Subcutaneous adipose tissue (tissue), 4 donors: ENCODE results near the gene TIMP3. TPM values are rescaled to one million over a fixed set of nuclear protein-coding genes. Genes with fewer than 3 reads are reported as not detected.

Source experiments
- total RNA-seq, 4 donors: library from RNA; depleted of rRNA; stranded (reverse); fragments of >200 nt; gene quantifications; one replicate each; pipeline ENCODE4 v1.1.0, GENCODE V29; 2016
- TF ChIP-seq, protein P1 (sequence below): fragments of 450-650 bp; IDR thresholded peaks from one replicate; pipeline ENCODE4 v1.5.1; 2016; ENCODE audit warnings: low read depth, mild to moderate bottlenecking, control low read depth, antibody characterized with exemption, moderate library complexity

TIMP3 gene
- total RNA-seq, 4 donors from 2014 or later = 273 to 1,550 (median 1,225) TPM

DNA sequence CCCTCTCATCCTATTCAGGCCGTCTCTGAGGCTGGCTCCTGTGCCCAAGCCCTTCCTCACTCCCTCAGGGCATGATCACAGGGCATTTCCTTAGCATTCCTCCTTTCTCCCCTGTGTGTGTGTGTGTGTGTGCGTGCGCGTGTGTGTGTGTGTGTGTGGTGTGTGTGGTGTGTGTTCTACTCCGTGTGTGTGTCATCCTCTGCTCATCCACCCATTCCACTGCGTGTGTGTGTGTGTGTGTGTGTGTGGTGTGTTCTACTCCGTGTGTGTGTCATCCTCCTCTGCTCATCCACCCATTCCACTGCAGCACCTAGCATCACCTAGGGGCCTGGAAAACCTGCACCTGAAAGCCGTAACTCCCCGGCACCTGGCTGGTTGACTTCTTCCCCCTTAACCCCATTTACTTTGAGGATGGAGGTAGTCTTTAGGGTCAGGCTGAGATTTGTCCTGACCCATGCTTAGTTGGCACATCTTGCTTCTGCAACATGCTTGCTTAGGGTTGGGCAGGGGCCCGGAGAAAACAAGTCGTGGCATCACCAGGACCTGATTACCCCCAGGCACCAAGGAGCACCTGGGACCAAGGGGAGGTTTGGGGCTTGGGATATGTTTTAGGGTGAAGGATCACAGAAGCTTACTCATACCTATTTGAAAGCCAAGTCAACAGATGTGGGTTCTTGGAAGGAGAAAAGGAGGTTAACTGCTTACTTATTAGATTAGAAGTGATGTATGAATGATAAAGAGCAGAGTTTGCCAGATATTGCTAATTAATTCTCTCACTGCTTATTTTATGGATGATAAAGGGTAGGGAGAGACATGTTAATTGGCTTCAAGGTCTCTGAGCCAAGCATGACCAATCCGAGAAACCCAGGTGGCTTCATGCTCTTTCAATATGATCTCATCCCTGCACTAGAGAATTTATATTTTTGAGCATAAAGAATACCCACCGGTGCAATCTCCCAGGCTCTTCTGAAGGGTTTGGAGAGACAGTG, 18.9 kb downstream of the TIMP3 start:
- TF ChIP-seq, protein P1, sequence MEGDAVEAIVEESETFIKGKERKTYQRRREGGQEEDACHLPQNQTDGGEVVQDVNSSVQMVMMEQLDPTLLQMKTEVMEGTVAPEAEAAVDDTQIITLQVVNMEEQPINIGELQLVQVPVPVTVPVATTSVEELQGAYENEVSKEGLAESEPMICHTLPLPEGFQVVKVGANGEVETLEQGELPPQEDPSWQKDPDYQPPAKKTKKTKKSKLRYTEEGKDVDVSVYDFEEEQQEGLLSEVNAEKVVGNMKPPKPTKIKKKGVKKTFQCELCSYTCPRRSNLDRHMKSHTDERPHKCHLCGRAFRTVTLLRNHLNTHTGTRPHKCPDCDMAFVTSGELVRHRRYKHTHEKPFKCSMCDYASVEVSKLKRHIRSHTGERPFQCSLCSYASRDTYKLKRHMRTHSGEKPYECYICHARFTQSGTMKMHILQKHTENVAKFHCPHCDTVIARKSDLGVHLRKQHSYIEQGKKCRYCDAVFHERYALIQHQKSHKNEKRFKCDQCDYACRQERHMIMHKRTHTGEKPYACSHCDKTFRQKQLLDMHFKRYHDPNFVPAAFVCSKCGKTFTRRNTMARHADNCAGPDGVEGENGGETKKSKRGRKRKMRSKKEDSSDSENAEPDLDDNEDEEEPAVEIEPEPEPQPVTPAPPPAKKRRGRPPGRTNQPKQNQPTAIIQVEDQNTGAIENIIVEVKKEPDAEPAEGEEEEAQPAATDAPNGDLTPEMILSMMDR = no peak

DNA sequence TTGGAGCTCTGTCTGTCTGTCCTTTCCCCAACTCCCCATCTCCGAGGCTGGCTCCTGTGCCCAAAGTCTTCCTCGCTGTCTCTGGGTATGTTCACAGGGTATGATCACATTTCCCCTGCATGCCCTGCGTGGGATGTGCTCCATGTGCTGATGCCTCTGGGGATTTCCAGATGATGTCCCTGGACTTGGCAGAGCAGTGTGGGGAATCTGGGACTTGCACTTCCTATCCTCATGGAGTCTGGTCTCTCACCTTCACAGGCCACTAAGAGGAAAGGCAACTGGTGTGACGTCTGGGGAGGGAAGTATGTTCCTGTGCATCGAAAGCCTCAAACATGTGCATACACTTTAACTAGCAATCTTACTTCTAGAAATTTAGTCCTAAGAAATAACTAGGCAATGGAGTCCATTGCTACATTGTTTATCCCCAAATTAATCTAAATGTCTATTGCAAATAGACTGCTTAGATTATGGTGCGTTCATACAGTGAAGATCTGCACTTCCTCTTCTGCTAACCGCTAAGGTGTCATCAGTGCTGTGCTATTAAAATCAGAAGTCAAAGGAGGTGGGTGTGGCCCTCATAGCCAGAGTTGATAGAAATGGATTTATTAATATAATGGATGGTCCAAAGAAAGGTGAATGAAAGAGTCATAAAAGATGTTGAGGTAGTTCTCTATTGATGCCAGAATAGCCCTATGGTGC, 20.8 kb downstream of the TIMP3 start:
- TF ChIP-seq, protein P1 = no peak

DNA sequence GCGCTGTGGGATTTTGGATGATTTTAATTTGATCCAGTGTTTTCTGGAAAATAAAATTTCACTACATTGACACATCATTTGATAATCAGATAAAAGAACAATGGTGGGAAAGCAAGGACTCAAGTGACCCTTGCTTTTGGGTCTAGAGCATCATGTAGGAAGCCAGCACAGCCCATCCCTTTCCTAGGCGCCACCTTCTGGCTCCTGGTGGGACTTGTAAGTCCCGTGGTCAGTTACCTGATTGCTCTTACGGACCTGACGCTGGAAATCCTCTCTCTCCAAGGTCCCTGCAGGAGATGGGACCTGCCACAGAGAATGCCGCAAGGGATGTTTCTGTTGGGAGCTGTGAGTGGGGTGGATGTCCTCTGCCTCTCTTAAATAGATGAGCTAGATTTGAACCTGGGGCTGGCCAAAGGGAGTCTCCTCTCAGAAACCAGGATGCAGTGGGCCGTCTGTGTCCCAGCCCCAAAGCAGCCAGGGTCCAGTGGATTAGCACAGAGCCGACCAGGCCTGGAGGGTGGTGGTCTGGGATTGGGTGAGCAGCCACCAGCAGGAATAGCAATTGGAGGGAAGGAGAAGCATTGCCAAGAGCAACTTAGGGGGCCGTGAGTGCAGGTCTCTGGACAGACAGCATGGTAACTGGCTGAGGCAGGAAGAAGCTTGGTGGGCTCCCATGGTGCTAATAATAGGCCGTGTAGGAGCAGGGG, 21.7 kb downstream of the TIMP3 start:
- TF ChIP-seq, protein P1 = no peak

DNA sequence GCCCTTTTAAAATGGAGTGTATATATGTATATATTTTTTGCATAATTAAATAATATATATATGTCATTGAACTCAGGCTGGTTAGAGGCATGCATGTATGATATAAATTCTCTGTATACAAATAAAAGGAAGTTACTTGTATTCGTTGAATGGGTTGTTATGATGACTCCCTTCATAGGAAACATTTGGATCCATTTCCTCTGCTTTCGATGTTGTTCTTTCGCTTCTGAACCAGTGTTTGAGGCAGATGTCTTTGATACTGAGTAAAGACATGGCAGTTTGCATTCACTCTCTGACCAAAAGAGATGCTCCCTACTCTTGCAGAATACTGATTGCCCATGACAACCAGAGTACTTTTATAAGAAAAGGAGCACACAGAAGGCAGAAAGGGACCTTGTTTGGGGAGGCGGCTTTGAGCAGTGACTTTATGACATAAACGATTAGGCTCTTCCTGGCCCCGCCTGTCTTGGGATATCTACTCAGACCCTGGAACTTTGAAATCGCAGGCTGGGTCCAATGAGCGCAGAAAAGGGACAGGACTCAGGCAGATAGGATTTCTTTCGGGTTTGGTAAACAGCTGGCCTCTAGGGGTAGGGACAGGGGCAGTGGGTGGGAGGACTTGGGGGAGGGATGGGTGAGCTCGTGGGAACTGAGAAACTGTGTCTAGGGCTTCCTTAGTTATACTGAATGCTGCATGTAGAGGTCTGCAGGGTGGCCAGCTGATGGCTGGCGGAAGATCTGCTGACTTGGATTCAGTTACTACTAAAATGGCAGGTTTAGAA, 23.2 kb downstream of the TIMP3 start:
- TF ChIP-seq, protein P1 = no peak

DNA sequence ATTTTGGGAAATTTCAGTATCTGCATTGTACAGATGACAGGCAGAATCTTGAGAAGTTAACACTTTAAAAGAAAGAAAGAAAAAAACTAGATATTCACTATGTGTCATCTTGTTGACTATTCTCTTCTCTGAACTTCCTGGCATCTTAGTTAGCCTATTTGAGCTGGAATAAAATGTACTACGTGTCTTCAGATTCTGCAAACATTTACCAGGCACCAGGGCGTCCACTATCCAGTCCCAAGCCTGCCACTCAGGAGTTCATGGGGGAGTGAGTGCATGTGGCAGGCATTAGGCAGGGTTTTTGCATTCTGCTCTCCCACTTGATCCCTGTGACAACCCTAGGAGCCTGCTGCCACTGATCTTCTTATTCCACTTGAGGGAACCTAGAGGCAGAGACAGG, 25.0 kb downstream of the TIMP3 start:
- TF ChIP-seq, protein P1 = no peak

DNA sequence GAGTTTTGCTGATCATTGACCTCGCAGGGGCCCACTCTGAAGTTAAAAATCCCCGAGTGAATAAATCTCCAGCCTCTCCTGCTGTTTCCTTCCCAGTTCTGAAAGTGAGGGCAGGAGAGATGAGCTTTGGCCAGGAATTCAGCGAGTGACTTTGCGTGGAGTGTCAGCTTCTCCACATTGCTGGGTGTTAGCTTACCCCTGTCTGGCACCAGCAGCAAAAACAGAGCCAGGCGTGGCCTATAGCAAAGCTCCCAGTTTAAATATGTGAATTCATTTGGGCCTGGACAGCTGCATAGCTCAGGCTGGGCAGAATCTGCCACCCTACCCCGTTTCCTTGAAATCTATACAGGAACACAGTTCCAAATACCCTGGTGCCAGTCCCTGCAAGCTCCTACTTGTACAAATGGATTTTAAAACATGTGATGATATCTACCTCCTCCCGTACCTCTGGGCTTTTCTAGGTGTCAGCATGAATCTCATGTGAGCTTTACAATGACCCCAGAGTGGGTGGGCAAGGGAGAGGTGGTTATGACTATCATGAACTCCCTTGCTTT, 25.6 kb downstream of the TIMP3 start:
- TF ChIP-seq, protein P1 = no peak
